K562 (cell line): Measurements from ENCODE around the gene NAT14. TPM values are rescaled to one million over a fixed set of nuclear protein-coding genes. Genes with fewer than 3 reads are reported as not detected.
A peak's percentile ranks its signal among the peaks of the same experiment; 100 is the strongest.

Experiments used
- ARNT ChIP-seq, 2 experiments: fragments of 450-650 bp; IDR thresholded peaks; 2 replicates each; pipeline ENCODE4 v1.6.1; 2016; ENCODE audit warnings: mild to moderate bottlenecking in 1 of 2
- FUS ChIP-seq: fragments of 200-400 bp; formaldehyde crosslinking; optimal IDR thresholded peaks from 2 replicates; pipeline ENCODE3; 2017; ENCODE audit warnings: low read depth, low read length
- JUND ChIP-seq, 2 experiments: IDR thresholded peaks; 2 replicates in 1 of 2; 3 replicates in 1 of 2; pipeline ENCODE4 v1.6.1; 2011; ENCODE audit warnings: borderline replicate concordance in 2 of 2, low read depth in 2 of 2, low read length in 2 of 2, improper control_type of control experiment in 1 of 2, missing biosample characterization in 1 of 2, missing genetic modification characterization in 1 of 2, missing genetic modification reagents in 1 of 2
- KDM1A ChIP-seq, 2 experiments: fragments of 450-650 bp; IDR thresholded peaks; 2 replicates each; pipeline ENCODE4 v1.6.1; 2016; ENCODE audit warnings: mild to moderate bottlenecking in 2 of 2
- MIER1 ChIP-seq: fragments of 450-650 bp; IDR thresholded peaks from 2 replicates; pipeline ENCODE4 v1.6.1; 2016; ENCODE audit warnings: antibody characterized with exemption, mild to moderate bottlenecking, low read depth
- PHF8 ChIP-seq: fragments of 200-600 bp; sonication (generic); IDR thresholded peaks from 2 replicates; pipeline ENCODE4 v1.6.1; 2012; ENCODE audit warnings: mixed run types, mild to moderate bottlenecking, inconsistent platforms, low read length, moderate library complexity, borderline replicate concordance
- PML ChIP-seq: IDR thresholded peaks from 2 replicates; pipeline ENCODE4 v1.6.1; 2012; ENCODE audit warnings: low read length, inconsistent platforms
- RBM25 ChIP-seq: fragments of 200-400 bp; formaldehyde crosslinking; IDR thresholded peaks from 2 replicates; pipeline ENCODE4 v1.6.1; 2018; ENCODE audit warnings: low read length, low read depth, moderate library complexity; ENCODE audit not compliant: severe bottlenecking
- RREB1 ChIP-seq: fragments of 250-450 bp; sonication (Bioruptor Pico); IDR thresholded peaks from 2 replicates; pipeline ENCODE4 v1.4.0; 2020
- SNIP1 ChIP-seq: fragments of 450-650 bp; IDR thresholded peaks from 2 replicates; pipeline ENCODE4 v1.7.1; 2017; ENCODE audit warnings: low read depth, mild to moderate bottlenecking
- TEAD4 ChIP-seq, 2 experiments: sonication (generic) in 1 of 2; formaldehyde crosslinking in 1 of 2; IDR thresholded peaks; 2 replicates each; pipeline versions ENCODE4 v1.6.1 to v1.8.0; 2012 to 2022; ENCODE audit warnings: borderline replicate concordance in 1 of 2, inconsistent platforms in 1 of 2, low read length in 1 of 2, mild to moderate bottlenecking in 1 of 2, missing genetic modification reagents in 1 of 2
- TFAM ChIP-seq: fragments of 250-450 bp; sonication (Bioruptor Pico); conservative IDR thresholded peaks from 2 replicates; pipeline ENCODE4 v1.5.0; 2021; ENCODE audit warnings: mild to moderate bottlenecking, moderate library complexity
- VEZF1 ChIP-seq: fragments of 200-800 bp; sonication (Bioruptor generic); IDR thresholded peaks from 2 replicates; pipeline ENCODE4 v1.6.1; 2017; ENCODE audit warnings: missing genetic modification characterization, missing compliant biosample characterization
- ZNF3 ChIP-seq: fragments of 250-450 bp; sonication (Bioruptor Pico); IDR thresholded peaks from 2 replicates; pipeline ENCODE4 v1.5.0; 2021; ENCODE audit warnings: mild to moderate bottlenecking, moderate library complexity
- ZNF354B ChIP-seq: fragments of 250-450 bp; sonication (Bioruptor Pico); IDR thresholded peaks from 2 replicates; pipeline ENCODE4 v1.4.0; 2020
- ZNF695 ChIP-seq: fragments of 450-650 bp; formaldehyde crosslinking; IDR thresholded peaks from 2 replicates; pipeline ENCODE4 v1.4.0; 2020; ENCODE audit warnings: mild to moderate bottlenecking, moderate library complexity
- ZNF764 ChIP-seq: fragments of 250-450 bp; sonication (Bioruptor Pico); IDR thresholded peaks from 2 replicates; pipeline ENCODE4 v1.4.0; 2020; ENCODE audit warnings: low read depth, mild to moderate bottlenecking, moderate library complexity
- polyA plus RNA-seq, 8 experiments: library from polyadenylated mRNA; depleted of rRNA in 4 of 8; stranded (reverse) in 5 of 8; unstranded in 3 of 8; fragments of >200 nt; fragmentation: Nextera tagmentation in 2 of 8; fragmentation: Illumina TruSeq in 1 of 8; extraction: Ambion mirVana in 2 of 8; extraction: Trizol in 1 of 8; gene quantifications; 2 replicates each; pipeline versions ENCODE4 v1.2.1 to v1.2.3, GENCODE V29; 2011 to 2014; ENCODE audit warnings: inconsistent platforms in 1 of 8, missing spikeins in 1 of 8
- total RNA-seq, 7 experiments: library from RNA; depleted of rRNA in 6 of 7; stranded (reverse); fragments of >200 nt in 6 of 7; fragmentation: Illumina TruSeq in 2 of 7; extraction: Trizol in 2 of 7; gene quantifications; 2 replicates each; pipeline versions ENCODE4 v1.2.1 to v1.2.3, GENCODE V29; 2011 to 2021; ENCODE audit warnings: low replicate concordance in 1 of 7
- TF ChIP-seq, protein P1 (sequence below): sonication (generic); formaldehyde crosslinking; IDR thresholded peaks from 2 replicates; pipeline ENCODE4 v1.8.0; 2022; ENCODE audit warnings: mild to moderate bottlenecking, missing genetic modification reagents

Gene NAT14
- total and polyA plus RNA-seq, 9 of the 15 experiments (the other 6 are each of a cell fraction or from before 2014, with no cell fraction given), result 2.4 to 77.0 (median 26.7) TPM

DNA sequence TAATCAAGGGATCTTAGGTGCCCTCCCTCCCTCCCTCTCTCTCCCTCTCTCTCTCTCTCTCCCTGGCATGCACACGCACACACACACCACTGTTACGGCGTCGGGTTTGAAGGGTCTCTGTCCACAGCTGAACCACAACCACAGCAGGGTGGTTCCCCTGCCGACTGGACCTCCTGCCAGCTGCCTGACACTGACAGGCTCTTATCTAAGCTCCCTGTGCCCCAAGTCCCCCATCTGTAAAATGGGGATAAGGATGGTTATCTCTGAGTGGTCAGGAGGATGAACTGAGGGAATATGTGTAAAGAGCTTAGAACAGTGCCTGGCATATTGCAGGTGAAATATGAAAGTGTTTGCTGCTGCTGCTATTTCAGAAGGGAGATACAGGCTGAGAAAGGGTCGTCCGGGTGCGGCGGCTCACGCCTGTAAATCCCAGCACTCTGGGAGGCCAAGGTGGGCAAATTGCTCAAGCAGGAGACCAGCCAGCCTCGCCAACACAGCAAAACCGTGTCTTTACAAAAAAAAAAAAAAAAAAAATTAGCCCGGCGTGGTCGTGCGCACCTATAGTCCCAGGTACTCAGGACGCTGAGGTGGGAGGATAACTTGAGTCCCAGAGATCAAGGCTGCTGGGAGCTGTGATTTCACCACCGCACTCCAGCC, 41.0 kb upstream of the NAT14 start (continued):
- TF ChIP-seq VEZF1 (CRISPR knock-in tag), result 0 out of 2 replicates have a peak, but pooled peaks have one; percentile 26
- no peak for TF ChIP-seq ZNF3
- no peak for TF ChIP-seq MIER1
- no peak for TF ChIP-seq JUND (IDR thresholded peaks at IDR 0.05; ENCODE audit: borderline replicate concordance, low read depth, low read length)
- no peak for TF ChIP-seq JUND (tag; IDR thresholded peaks at IDR 0.05; ENCODE audit: borderline replicate concordance, low read depth, low read length)
- 0 out of 2 replicates have a peak, but pooled peaks have one; percentile 38 for TF ChIP-seq PML
- no peak for TF ChIP-seq SNIP1
- TF ChIP-seq TFAM (CRISPR knock-in tag), result no peak
- TF ChIP-seq ZNF695 (CRISPR knock-in tag), result no peak
- TF ChIP-seq, protein P1, sequence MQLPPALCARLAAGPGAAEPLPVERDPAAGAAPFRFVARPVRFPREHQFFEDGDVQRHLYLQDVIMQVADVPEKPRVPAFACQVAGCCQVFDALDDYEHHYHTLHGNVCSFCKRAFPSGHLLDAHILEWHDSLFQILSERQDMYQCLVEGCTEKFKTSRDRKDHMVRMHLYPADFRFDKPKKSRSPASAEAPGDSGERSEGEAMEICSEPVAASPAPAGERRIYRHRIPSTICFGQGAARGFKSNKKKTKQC (CRISPR knock-in tag), result no peak
- TF ChIP-seq RBM25, result peak; percentile 29
- peak in 1 of 2 experiments; percentile 53; a peak in 2 of 4 replicates for TF ChIP-seq KDM1A (IDR thresholded peaks at IDR 0.05)
- no peak for TF ChIP-seq ARNT (IDR thresholded peaks at IDR 0.05)
- TF ChIP-seq TEAD4 (IDR thresholded peaks at IDR 0.05; ENCODE audit: low read length), result peak; percentile 82
- no peak for TF ChIP-seq TEAD4 (CRISPR knock-in tag; IDR thresholded peaks at IDR 0.05; ENCODE audit: borderline replicate concordance)
- TF ChIP-seq PHF8, result no peak
- no peak for TF ChIP-seq ZNF354B
- TF ChIP-seq RREB1 (CRISPR knock-in tag), result no peak
- TF ChIP-seq ZNF764 (CRISPR knock-in tag), result no peak
- no peak for TF ChIP-seq FUS
